GM23338 (cell line): ENCODE measurements around the gene C3orf62. TPM values are rescaled to one million over a fixed set of nuclear protein-coding genes. Genes with fewer than 3 reads are reported as not detected.
A peak's percentile ranks its signal among the peaks of the same experiment; 100 is the strongest.

ENCODE experiments used
- ATAC-seq: fragments of 200-7000 bp; cut with Tn5 transposase; 3 replicates; pipeline ENCODE4 v1.9.1; 2020
- DNase-seq: peaks from one replicate; pipeline ENCODE4 v3.0.0-alpha.2; 2015; ENCODE audit warnings: low spot score
- H2AFZ ChIP-seq: fragments of 200-600 bp; sonication (generic); 2 replicates; pipeline ENCODE4 v1.8.0; 2016; ENCODE audit warnings: antibody characterized with exemption, mild to moderate bottlenecking, moderate library complexity
- H3F3A ChIP-seq: fragments of 200-600 bp; sonication (generic); replicated peaks from 2 replicates; pipeline ENCODE4 v1.8.0; 2017; ENCODE audit warnings: antibody characterized with exemption, mixed run types, low read depth
- H3K27ac ChIP-seq: fragments of 200-600 bp; sonication (generic); 2 replicates; pipeline ENCODE4 v1.6.1; 2016; ENCODE audit warnings: low read depth
- H3K27me3 ChIP-seq: fragments of 200-600 bp; sonication (generic); 2 replicates; pipeline ENCODE4 v1.8.0; 2016; ENCODE audit warnings: mild to moderate bottlenecking, mixed run types, moderate library complexity; ENCODE audit not compliant: insufficient read depth
- H3K36me3 ChIP-seq: fragments of 200-600 bp; sonication (generic); 2 replicates; pipeline ENCODE4 v1.8.0; 2016; ENCODE audit warnings: mild to moderate bottlenecking; ENCODE audit not compliant: insufficient read depth
- H3K4me1 ChIP-seq: fragments of 200-600 bp; sonication (generic); 2 replicates; pipeline ENCODE4 v1.8.0; 2016; ENCODE audit warnings: mild to moderate bottlenecking, moderate library complexity; ENCODE audit not compliant: insufficient read depth
- H3K4me2 ChIP-seq: fragments of 200-600 bp; sonication (generic); 2 replicates; pipeline ENCODE4 v1.7.1; 2017; ENCODE audit warnings: mixed run types
- H3K4me3 ChIP-seq: fragments of 200-600 bp; sonication (generic); 2 replicates; pipeline ENCODE4 v1.6.1; 2016; ENCODE audit warnings: mixed run types
- H3K79me2 ChIP-seq: fragments of 200-600 bp; sonication (generic); replicated peaks from 2 replicates; pipeline ENCODE4 v1.8.0; 2017; ENCODE audit warnings: mild to moderate bottlenecking; ENCODE audit not compliant: insufficient read depth
- H3K9me2 ChIP-seq: fragments of 200-600 bp; sonication (generic); 2 replicates; pipeline ENCODE4 v1.8.0; 2017; ENCODE audit not compliant: insufficient read depth
- H4K20me1 ChIP-seq: fragments of 200-600 bp; sonication (generic); replicated peaks from 2 replicates; pipeline ENCODE4 v1.8.0; 2017; ENCODE audit warnings: mild to moderate bottlenecking; ENCODE audit not compliant: insufficient read depth
- H3K27ac Mint-ChIP-seq: 2 replicates; pipeline ENCODE4 v1.8.0; 2020; ENCODE audit warnings: inconsistent platforms, mild to moderate bottlenecking, moderate library complexity, mixed read lengths
- H3K27me3 Mint-ChIP-seq: 3 replicates; pipeline ENCODE4 v1.8.0; 2022; ENCODE audit warnings: low read depth, mild to moderate bottlenecking, moderate library complexity, mixed read lengths, inconsistent platforms; ENCODE audit not compliant: insufficient read depth, poor library complexity
- H3K36me3 Mint-ChIP-seq: 3 replicates; pipeline ENCODE4 v1.8.0; 2021; ENCODE audit warnings: low read depth, mild to moderate bottlenecking, inconsistent platforms, moderate library complexity, mixed read lengths
- H3K4me1 Mint-ChIP-seq: 3 replicates; pipeline ENCODE4 v1.8.0; 2020; ENCODE audit warnings: mild to moderate bottlenecking, inconsistent platforms, mixed read lengths
- H3K4me3 Mint-ChIP-seq: 3 replicates; pipeline ENCODE4 v1.8.0; 2021; ENCODE audit warnings: moderate library complexity, mild to moderate bottlenecking, inconsistent platforms, mixed read lengths
- H3K9me3 Mint-ChIP-seq: 3 replicates; pipeline ENCODE4 v1.8.0; 2020; ENCODE audit warnings: moderate library complexity, mild to moderate bottlenecking, inconsistent platforms, mixed read lengths
- CREB1 ChIP-seq: fragments of 250-450 bp; sonication (Bioruptor Pico); IDR thresholded peaks from 2 replicates; pipeline ENCODE4 v1.5.0; 2020; ENCODE audit warnings: low read depth, mild to moderate bottlenecking, moderate library complexity
- CTCF ChIP-seq, 2 experiments: fragments of 200-600 bp in 1 of 2; sonication (generic) in 1 of 2; conservative IDR thresholded peaks; 2 replicates each; pipeline versions ENCODE4 v1.5.1 to v1.6.1; 2016 to 2017; ENCODE audit warnings: antibody characterized with exemption in 2 of 2, low read depth in 2 of 2, mild to moderate bottlenecking in 2 of 2, moderate library complexity in 1 of 2
- EZH2 ChIP-seq: fragments of 200-600 bp; sonication (generic); IDR thresholded peaks from one replicate; pipeline ENCODE4 v1.8.0; 2017; ENCODE audit warnings: antibody characterized with exemption, mild to moderate bottlenecking, low read depth; ENCODE audit not compliant: unreplicated experiment
- EZH2phosphoT487 ChIP-seq: fragments of 200-600 bp; sonication (generic); IDR thresholded peaks from one replicate; pipeline ENCODE4 v1.8.1; 2018; ENCODE audit warnings: antibody characterized with exemption; ENCODE audit not compliant: unreplicated experiment
- JUNB ChIP-seq: IDR thresholded peaks from one replicate; pipeline ENCODE4 v1.6.1; 2016; ENCODE audit warnings: antibody characterized with exemption; ENCODE audit not compliant: unreplicated experiment
- NANOG ChIP-seq: IDR thresholded peaks from 2 replicates; pipeline ENCODE4 v1.6.1; 2016; ENCODE audit warnings: antibody characterized with exemption, borderline replicate concordance
- POLR2AphosphoS5 ChIP-seq: IDR thresholded peaks from 2 replicates; pipeline ENCODE4 v1.6.1; 2016; ENCODE audit warnings: antibody characterized with exemption, low read depth
- STAT1 ChIP-seq: IDR thresholded peaks from one replicate; pipeline ENCODE4 v1.6.1; 2016; ENCODE audit warnings: antibody characterized with exemption; ENCODE audit not compliant: unreplicated experiment
- ZNF114 ChIP-seq: fragments of 250-450 bp; sonication (Bioruptor Pico); IDR thresholded peaks from 2 replicates; pipeline ENCODE4 v1.5.0; 2020; ENCODE audit warnings: mild to moderate bottlenecking, moderate library complexity
- ZNF331 ChIP-seq: fragments of 250-450 bp; sonication (Bioruptor Pico); IDR thresholded peaks from 2 replicates; pipeline ENCODE4 v1.5.0; 2020; ENCODE audit warnings: low read depth, mild to moderate bottlenecking, moderate library complexity
- ZNF462 ChIP-seq: fragments of 250-450 bp; sonication (Bioruptor Pico); IDR thresholded peaks from 2 replicates; pipeline ENCODE4 v1.5.0; 2020; ENCODE audit warnings: mild to moderate bottlenecking, moderate library complexity
- polyA plus RNA-seq: library from polyadenylated mRNA; unstranded; fragments of >200 nt; fragmentation: Nextera tagmentation; extraction: Ambion mirVana; gene quantifications from 2 replicates; pipeline ENCODE4 v1.2.1, GENCODE V29; 2016
- total RNA-seq: library from RNA; depleted of rRNA; stranded (reverse); fragments of >200 nt; shearing (Covaris generic); gene quantifications from 2 replicates; pipeline ENCODE4 v1.2.3, GENCODE V29; 2014
- TF ChIP-seq, protein P1 (sequence below): IDR thresholded peaks from 2 replicates; pipeline ENCODE4 v1.6.1; 2016; ENCODE audit warnings: antibody characterized with exemption

The C3orf62 gene
- total and polyA plus RNA-seq, 2 experiments from 2014 or later: 1.6 to 2.4 TPM

DNA sequence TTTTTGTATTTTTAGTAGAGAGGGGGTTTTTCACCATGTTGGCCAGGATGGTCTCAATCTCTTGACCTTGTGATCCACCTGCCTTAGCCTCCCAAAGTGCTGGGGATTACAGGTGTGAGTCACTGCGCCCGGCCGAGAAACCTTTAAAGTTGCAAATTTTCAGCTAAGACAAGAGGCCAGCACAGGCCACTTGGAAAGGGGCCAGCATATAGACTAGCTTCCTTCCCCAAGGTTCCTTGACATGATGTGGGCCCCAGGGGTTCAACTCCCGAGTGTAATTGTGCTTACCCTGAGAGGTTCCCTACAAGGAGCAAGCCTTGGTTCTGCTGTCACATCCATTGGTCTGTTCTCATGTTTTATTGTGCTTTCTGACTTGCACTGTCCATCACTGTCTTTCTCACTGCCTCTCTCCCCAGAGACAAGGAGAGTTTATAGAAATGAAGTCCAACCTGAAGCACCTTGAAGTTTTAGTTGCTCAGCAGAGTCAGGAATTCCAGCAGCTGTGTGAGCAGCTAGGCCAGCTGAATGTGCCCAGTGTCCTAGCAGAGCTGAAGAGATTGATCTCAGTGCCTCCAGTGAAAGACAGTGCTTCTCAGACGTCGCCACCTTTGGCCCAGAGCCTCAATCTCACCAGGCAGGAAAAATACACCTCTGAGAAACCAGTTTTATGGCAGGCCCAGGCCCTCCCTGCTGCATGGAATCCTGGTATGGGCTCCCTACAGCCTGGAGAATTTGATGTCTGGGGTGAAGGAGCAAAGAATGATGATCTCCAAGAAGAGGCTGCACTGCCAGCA lies 21.1 kb downstream of the C3orf62 start (continued):
- no peak for TF ChIP-seq CTCF (conservative IDR thresholded peaks at IDR 0.05; ENCODE audit: low read depth in 2 of 2)
- TF ChIP-seq POLR2AphosphoS5: no peak
- no peak for TF ChIP-seq ZNF114 (CRISPR knock-in tag)
- no peak for TF ChIP-seq JUNB

- TF ChIP-seq ZNF114 (CRISPR knock-in tag): no peak
- TF ChIP-seq, protein P1, sequence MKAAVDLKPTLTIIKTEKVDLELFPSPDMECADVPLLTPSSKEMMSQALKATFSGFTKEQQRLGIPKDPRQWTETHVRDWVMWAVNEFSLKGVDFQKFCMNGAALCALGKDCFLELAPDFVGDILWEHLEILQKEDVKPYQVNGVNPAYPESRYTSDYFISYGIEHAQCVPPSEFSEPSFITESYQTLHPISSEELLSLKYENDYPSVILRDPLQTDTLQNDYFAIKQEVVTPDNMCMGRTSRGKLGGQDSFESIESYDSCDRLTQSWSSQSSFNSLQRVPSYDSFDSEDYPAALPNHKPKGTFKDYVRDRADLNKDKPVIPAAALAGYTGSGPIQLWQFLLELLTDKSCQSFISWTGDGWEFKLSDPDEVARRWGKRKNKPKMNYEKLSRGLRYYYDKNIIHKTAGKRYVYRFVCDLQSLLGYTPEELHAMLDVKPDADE: no peak
- no peak for TF ChIP-seq STAT1
- no peak for TF ChIP-seq CREB1
- TF ChIP-seq JUNB: no peak
- TF ChIP-seq EZH2: no peak
- TF ChIP-seq NANOG: no peak
- TF ChIP-seq EZH2phosphoT487: no peak
- no peak for TF ChIP-seq ZNF331 (CRISPR knock-in tag)
- no peak for TF ChIP-seq POLR2AphosphoS5
- TF ChIP-seq CTCF (conservative IDR thresholded peaks at IDR 0.05; ENCODE audit: low read depth in 2 of 2): no peak
- TF ChIP-seq ZNF462 (CRISPR knock-in tag): no peak
- Histone ChIP-seq H3K27me3 (no peaks in the 10 kb centered on the region), H3K4me2 (no peak overlapping the region), H4K20me1 (no peaks in the 10 kb centered on the region), H3K4me1 (no peaks in the 10 kb centered on the region), H3K36me3 (no peaks in the 10 kb centered on the region), H3K9me2 (no peaks in the 10 kb centered on the region), H3F3A (no peaks in the 10 kb centered on the region), H3K79me2 (no peaks in the 10 kb centered on the region), H2AFZ (no peak overlapping the region), H3K4me3 (no peak overlapping the region), H3K27ac (no peak overlapping the region)
- H3K4me1 Mint-ChIP-seq: no peaks in the 10 kb centered on the region
- H3K9me3 Mint-ChIP-seq: no peaks in the 10 kb centered on the region
- no peak overlapping the region for H3K4me3 Mint-ChIP-seq
- no peak overlapping the region for H3K27ac Mint-ChIP-seq
- peak; percentile 66 for ATAC-seq
- H3K27me3 Mint-ChIP-seq: peaks cover 7% of the 10 kb centered on the region
- DNase-seq: peak; percentile 18
- no peaks in the 10 kb centered on the region for H3K36me3 Mint-ChIP-seq
Measured at GRCh38 chr3:49255112-49255511, 21.9 kb downstream of the C3orf62 start.
